Esophagus mucosa (tissue), 1 donor: ENCODE measurements around the gene COL19A1. TPM values are rescaled to one million over a fixed set of nuclear protein-coding genes. Genes with fewer than 3 reads are reported as not detected.

Experiments used
- ATAC-seq: fragments of 200-7000 bp; cut with Tn5 transposase; one replicate; pipeline ENCODE4 v1.9.1; 2020
- total RNA-seq: library from RNA; stranded (reverse); gene quantifications from one replicate; pipeline ENCODE4 v1.2.4, GENCODE V29; 2023
- donor health status: DM: yes; HTN: yes; CAD: no.

The COL19A1 gene
- total RNA-seq, 1 donor from 2014 or later, result 0.04 TPM

GRCh38 chr6:70061546-70061945, 195.2 kb downstream of the COL19A1 start:
- no peak for ATAC-seq

DNA sequence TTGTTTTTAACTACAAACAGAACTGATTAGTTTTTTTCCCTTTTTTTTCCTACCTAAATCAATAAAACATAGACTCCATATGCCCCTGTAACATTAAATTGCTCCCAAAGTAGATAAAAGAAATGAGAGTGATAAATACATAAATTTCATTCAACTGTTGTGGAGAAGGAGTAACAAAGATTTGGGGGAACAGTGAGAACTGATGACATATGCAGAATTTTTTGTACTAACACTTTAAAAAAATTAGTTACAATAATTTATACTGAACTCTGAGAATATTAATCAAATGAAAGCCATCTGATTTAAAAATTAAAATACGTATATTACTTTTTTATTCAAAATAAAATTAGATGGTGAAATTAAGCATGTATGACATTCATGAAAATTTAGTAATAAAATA, 195.7 kb downstream of the COL19A1 start:
- ATAC-seq, result no peak

- no peak for ATAC-seq
Measured at GRCh38 chr6:70072540-70073179, 206.3 kb downstream of the COL19A1 start.

- no peak for ATAC-seq
Measured at GRCh38 chr6:70073637-70074036, 207.3 kb downstream of the COL19A1 start.

GRCh38 chr6:70079241-70079640, 212.9 kb downstream of the COL19A1 start:
- ATAC-seq, result no peak

- ATAC-seq, result no peak
Measured at GRCh38 chr6:70080443-70081070, 214.2 kb downstream of the COL19A1 start.

DNA sequence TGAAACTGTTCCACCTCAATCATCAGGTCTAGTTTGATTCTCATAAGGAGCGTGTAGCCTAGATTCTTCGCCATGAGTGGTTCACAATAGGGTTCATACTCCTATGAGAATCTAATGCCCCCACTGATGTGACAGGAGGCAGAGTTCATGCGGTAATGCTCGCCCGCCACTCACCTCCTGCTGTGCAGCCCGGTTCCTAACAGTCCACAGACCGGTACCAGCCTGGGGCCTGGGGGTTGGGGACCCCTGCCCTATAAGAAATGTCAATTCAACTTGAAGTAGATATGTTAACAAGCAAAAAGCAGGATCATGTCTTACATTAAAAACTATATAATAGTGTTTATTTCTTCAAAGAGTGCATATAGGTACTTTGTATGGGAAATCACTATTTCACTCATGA, 216.5 kb downstream of the COL19A1 start:
- ATAC-seq, result no peak

DNA sequence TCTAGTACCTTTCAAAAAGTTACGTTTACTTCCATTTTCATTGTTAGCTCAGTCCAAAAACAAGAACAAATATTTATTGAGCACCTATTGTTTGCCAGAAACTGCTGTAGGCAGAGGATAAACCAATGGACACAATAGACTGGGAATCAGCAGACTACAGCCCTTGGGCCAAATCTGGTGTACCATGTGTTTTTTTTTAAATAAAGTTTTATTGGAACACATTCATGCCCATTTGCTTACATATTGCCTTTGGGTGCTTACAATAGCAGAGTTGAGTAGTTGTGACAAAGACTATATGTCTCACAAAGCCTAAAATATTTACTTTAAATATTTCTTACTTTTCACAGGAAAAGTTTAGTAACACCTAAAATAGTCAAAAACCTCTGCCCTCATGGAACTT, 220.4 kb downstream of the COL19A1 start:
- ATAC-seq, result no peak

DNA sequence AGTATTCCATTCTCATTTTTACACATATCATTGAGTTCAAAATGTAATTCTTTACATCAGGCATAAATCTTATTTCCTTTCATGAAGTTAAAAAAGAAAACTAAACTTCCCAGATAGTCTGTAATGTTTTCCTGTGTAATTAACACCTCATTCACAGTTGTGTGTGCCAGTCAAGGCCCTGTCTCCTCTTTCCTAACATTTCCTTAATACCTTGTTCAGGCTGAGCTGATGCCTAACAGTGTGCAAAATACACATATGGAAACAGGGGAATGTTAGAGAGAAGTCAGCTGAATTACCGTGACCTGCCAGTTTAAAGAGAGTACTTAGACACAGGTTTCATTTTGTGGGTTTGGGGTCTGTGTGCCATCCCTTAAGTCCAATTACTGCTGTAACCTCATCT, 227.8 kb downstream of the COL19A1 start:
- ATAC-seq, result no peak

DNA sequence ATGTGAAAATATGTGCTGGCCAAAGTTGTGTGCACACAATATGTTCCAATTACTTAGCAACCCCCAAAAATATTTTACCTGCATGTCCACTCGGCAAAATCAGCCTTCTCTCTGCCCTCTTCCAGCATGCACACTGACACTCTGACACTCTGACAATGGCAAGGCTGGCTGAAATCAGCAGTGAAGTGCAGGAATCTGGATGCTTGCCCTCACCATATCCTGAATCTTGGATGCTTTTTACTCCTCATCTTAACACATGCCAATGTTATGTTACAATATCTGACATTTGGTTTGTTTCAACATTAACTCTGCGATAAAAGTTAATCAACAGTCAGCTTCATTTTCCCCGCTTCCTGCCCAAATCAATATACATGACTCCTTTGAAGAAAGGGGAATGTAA, 233.4 kb downstream of the COL19A1 start:
- no peak for ATAC-seq

- no peak for ATAC-seq
Measured at GRCh38 chr6:70103798-70104197, 237.4 kb downstream of the COL19A1 start.

DNA sequence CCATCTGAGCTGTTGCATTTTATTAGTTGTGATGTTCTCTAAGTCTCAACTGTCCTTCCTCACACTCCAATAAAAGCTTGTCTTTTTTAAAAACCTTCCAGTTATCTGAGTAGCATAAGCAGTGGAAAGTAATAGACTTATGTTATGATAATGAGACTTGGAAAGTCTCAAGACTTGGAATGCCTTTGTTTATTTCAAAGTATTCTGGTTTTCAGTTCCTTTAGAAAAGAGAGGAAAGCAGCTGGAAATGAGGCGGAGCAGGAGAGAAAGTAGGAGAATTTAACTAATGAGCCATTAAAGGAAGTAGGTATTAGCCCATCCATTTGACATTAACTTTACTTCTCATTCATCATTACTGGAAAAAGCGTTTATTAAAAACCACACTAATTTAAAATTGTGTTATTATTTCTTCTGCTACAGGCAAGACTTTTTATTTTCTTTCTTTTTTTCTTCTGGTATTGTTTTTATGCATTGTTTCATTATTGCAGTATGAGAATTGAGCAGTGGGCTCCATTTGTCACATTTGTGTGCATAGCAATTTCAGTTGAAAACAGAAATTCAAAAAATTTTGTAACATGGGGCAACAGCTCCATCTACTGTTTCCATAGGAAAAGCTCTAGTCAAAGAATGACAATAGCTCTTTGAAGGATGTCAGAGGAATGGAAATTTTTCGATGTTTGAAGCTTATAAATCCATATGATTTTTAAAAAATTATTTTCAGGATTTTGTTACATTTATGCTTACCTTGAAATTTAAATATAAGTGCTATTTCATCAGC, 241.7 kb downstream of the COL19A1 start:
- ATAC-seq, result no peak

- no peak for ATAC-seq
Measured at GRCh38 chr6:70110126-70111022, 244.0 kb downstream of the COL19A1 start.

- no peak for ATAC-seq
Measured at GRCh38 chr6:70111737-70112136, 245.4 kb downstream of the COL19A1 start.

DNA sequence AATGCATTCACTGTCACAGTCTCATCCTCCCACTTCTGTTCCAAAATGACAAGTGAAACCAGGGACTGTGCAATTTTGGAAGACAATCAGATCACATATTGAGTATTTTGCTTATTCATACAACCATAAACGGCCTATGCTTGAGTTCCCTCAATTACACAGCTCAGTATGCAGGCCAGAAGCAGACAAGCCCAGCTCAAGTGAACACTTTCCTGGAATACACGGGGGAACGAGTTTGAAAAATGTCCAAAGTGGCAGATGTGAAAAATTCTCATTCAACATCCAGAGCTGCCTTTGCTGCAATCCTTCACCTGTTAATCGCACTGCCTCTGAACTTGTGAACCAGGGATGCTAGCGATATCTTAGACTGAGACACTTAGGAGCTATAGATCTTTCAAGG, 246.4 kb downstream of the COL19A1 start:
- no peak for ATAC-seq

- ATAC-seq, result no peak
Measured at GRCh38 chr6:70113171-70113570, 246.8 kb downstream of the COL19A1 start.

- no peak for ATAC-seq
Measured at GRCh38 chr6:70118670-70119069, 252.3 kb downstream of the COL19A1 start.

DNA sequence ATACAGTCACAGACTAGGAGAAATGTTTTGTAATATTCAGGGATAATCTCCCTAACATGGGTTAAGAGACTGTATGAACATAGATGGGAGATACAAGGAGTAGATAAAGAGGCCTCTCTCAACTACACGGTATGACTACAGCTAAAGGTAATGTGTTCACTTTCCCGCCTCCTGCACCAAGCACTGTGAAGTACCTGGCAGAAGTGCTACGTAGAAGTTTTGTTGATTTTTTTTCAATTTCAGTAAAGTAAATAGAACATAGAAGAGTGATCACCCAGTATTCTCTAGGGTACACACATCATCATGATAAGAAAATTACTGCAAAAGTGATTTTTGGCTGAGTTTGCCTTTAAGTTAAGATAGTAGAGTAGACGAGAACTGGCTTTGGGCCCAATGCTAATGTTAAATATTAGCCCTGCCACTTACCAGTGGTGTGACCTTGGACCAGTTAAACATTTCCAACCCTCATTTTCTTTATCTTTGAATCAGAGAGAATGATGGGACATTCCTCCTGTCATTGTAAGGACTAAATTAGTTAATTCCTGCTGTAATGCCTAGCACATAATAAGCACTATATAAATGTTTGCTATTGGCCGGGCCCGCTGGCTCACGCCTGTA, 253.0 kb downstream of the COL19A1 start:
- no peak for ATAC-seq

GRCh38 chr6:70124443-70124842, 258.1 kb downstream of the COL19A1 start:
- ATAC-seq, result no peak

- no peak for ATAC-seq
Measured at GRCh38 chr6:70124882-70125545, 258.7 kb downstream of the COL19A1 start.

DNA sequence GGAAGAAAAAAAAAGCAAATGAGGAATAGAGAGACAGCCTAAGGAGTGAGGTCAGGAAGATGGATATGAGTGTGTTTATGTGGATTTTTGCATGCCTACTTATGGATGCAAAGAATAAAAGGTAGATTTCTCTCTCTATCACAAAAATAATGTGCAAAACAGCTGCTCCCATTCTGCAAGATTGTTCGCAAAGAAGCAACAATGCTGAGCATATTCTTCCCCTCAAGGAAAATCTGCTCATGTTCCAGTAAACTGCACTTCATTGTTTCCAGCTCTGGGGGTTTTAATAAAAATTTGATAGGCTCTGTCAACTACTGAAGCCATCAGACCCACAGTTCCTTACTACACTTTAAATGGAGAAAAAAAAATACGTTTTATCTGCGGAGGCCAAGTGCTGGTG, 259.2 kb downstream of the COL19A1 start:
- ATAC-seq, result no peak

DNA sequence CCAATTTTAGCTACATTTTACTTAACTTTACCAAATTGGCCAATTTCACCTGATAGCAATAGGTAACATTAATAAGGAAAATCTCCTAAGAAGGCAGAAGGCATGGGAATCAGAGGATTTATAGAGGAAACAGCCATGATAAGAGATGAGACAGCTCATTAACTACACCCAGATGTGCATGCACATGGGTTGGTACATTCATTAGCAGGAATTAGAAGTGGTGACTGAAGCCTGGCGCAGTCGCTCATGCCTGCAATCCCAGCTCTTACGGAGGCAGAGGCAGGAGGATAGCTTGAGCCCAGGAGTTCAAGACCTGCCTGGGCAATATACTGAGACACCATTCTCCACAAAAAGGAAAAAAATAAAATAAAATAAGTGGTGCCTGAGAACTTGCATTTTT, 263.0 kb downstream of the COL19A1 start:
- no peak for ATAC-seq
